Measurements from ENCODE around the gene CCR7.

The CCR7 gene

GRCh38 chr17:40533896-40534295 is 31.4 kb downstream of the CCR7 start:
- no peak for DNase-seq

- no peak for DNase-seq
These were observed 32.6 kb downstream of the CCR7 start for GRCh38 chr17:40532520-40533253.

GRCh38 chr17:40531051-40531991 is 34.0 kb downstream of the CCR7 start:
- DNase-seq: peak; percentile 64

GRCh38 chr17:40530531-40530994 is 34.7 kb downstream of the CCR7 start:
- DNase-seq: no peak

- DNase-seq: no peak
These were observed 35.3 kb downstream of the CCR7 start for GRCh38 chr17:40529991-40530390.

- DNase-seq: no peak
These were observed 36.4 kb downstream of the CCR7 start for GRCh38 chr17:40528692-40529417.

GRCh38 chr17:40526668-40527067 is 38.6 kb downstream of the CCR7 start:
- no peak for DNase-seq

GRCh38 chr17:40525294-40525693 is 40.0 kb downstream of the CCR7 start:
- no peak for DNase-seq

GRCh38 chr17:40524243-40524965 is 40.9 kb downstream of the CCR7 start:
- no peak for DNase-seq

GRCh38 chr17:40522961-40523310 is 42.3 kb downstream of the CCR7 start:
- DNase-seq: no peak

GRCh38 chr17:40522250-40522960 is 42.9 kb downstream of the CCR7 start:
- no peak for DNase-seq

GRCh38 chr17:40520991-40521453 is 44.2 kb downstream of the CCR7 start:
- DNase-seq: no peak

GRCh38 chr17:40519089-40519775 is 46.0 kb downstream of the CCR7 start:
- no peak for DNase-seq

- no peak for DNase-seq
These were observed 46.7 kb downstream of the CCR7 start for GRCh38 chr17:40518401-40519088.

GRCh38 chr17:40517981-40518380 is 47.3 kb downstream of the CCR7 start:
- DNase-seq: no peak

GRCh38 chr17:40517286-40517662 is 48.0 kb downstream of the CCR7 start:
- DNase-seq: no peak

- peak; percentile 63 for DNase-seq
These were observed 48.5 kb downstream of the CCR7 start for GRCh38 chr17:40516581-40517285.

- no peak for DNase-seq
These were observed 49.7 kb downstream of the CCR7 start for GRCh38 chr17:40515491-40516041.

GRCh38 chr17:40515011-40515410 is 50.3 kb downstream of the CCR7 start:
- DNase-seq: no peak

All from effector CD4-positive, alpha-beta T cell (primary cell).